PC-9 (cell line): ENCODE data around the gene CHI3L1. TPM values are rescaled to one million over a fixed set of nuclear protein-coding genes. Genes with fewer than 3 reads are reported as not detected.

Experiments
- BruUV-seq: library from RNA; stranded (reverse); fragments of 400-500 nt; replicated peaks from 2 replicates; lab custom pipeline; 2021; lab: Mats Ljungman, UMichigan
- CTCF ChIA-PET: fragments of 300-600 bp; sonication (Branson Sonifier 250); formaldehyde crosslinking; loops from one replicate; lab custom pipeline; 2022; ENCODE audit warnings: antibody characterized with exemption; lab: Charles Lee
- POLR2A ChIA-PET: fragments of 300-600 bp; sonication (Branson Sonifier 250); formaldehyde crosslinking; loops from one replicate; lab custom pipeline; 2022; ENCODE audit warnings: antibody characterized with exemption; ENCODE audit not compliant: unreplicated experiment; lab: Charles Lee
- DNase-seq, 2 experiments: peaks; one replicate each; pipeline versions ENCODE4 v3.0.0 to v3.0.0-alpha.2; 2015 to 2022; ENCODE audit warnings: mixed read lengths in 1 of 2
- H2AFZ ChIP-seq: fragments of 200-600 bp; sonication (generic); 2 replicates; pipeline ENCODE4 v1.8.1; 2017; ENCODE audit warnings: antibody characterized with exemption
- H3F3A ChIP-seq: fragments of 200-600 bp; sonication (generic); 2 replicates; pipeline ENCODE4 v1.8.1; 2017; ENCODE audit warnings: antibody characterized with exemption, mild to moderate bottlenecking, low read depth; ENCODE audit not compliant: insufficient read depth
- H3K27ac ChIP-seq: fragments of 200-600 bp; sonication (generic); 2 replicates; pipeline ENCODE4 v1.6.1; 2016; ENCODE audit warnings: mixed run types
- H3K27me3 ChIP-seq: fragments of 200-600 bp; sonication (generic); 2 replicates; pipeline ENCODE4 v1.6.1; 2016; ENCODE audit warnings: low read depth, mixed run types; ENCODE audit not compliant: insufficient read depth
- H3K36me3 ChIP-seq: fragments of 200-600 bp; sonication (generic); 2 replicates; pipeline ENCODE4 v1.6.1; 2016; ENCODE audit warnings: low read depth, mixed run types
- H3K4me1 ChIP-seq: fragments of 200-600 bp; sonication (generic); replicated peaks from 2 replicates; pipeline ENCODE4 v1.6.1; 2016; ENCODE audit warnings: mixed run types; ENCODE audit not compliant: insufficient read depth
- H3K4me2 ChIP-seq: fragments of 200-600 bp; sonication (generic); 2 replicates; pipeline ENCODE4 v1.6.1; 2017; ENCODE audit warnings: mixed run types
- H3K4me3 ChIP-seq: fragments of 200-600 bp; sonication (generic); 2 replicates; pipeline ENCODE4 v1.6.1; 2016; ENCODE audit warnings: mixed run types
- H3K79me2 ChIP-seq: fragments of 200-600 bp; sonication (generic); 2 replicates; pipeline ENCODE4 v1.6.1; 2017; ENCODE audit warnings: low read depth, mixed run types
- H3K9me2 ChIP-seq: fragments of 200-600 bp; sonication (generic); 2 replicates; pipeline ENCODE4 v1.8.1; 2017; ENCODE audit warnings: mild to moderate bottlenecking; ENCODE audit not compliant: insufficient read depth
- H3K9me3 ChIP-seq: fragments of 200-600 bp; sonication (generic); 2 replicates; pipeline ENCODE4 v1.8.1; 2016; ENCODE audit warnings: low read depth; ENCODE audit not compliant: insufficient read depth
- H4K20me1 ChIP-seq: fragments of 200-600 bp; sonication (generic); 2 replicates; pipeline ENCODE4 v1.8.1; 2017; ENCODE audit not compliant: insufficient read depth
- CTCF ChIP-seq: fragments of 200-600 bp; sonication (generic); conservative IDR thresholded peaks from 2 replicates; pipeline ENCODE4 v1.6.1; 2017; ENCODE audit warnings: mixed run types, antibody characterized with exemption, mild to moderate bottlenecking, moderate library complexity
- EZH2 ChIP-seq: fragments of 200-600 bp; sonication (generic); IDR thresholded peaks from 2 replicates; pipeline ENCODE4 v1.8.0; 2017; ENCODE audit warnings: antibody characterized with exemption, low read depth
- intact Hi-C: fragments of 100-400 bp; cut with micrococcal nuclease; formaldehyde crosslinking; loops from one replicate; pipeline ENCODE4 v1.10.0; 2022; ENCODE audit not compliant: unreplicated experiment
- total RNA-seq: library from RNA; stranded (reverse); gene quantifications from 2 replicates; pipeline ENCODE4 v1.2.3, GENCODE V29; 2021

Gene CHI3L1
- total RNA-seq, 1 experiment from 2014 or later = not detected

- Histone ChIP-seq H3K27me3 (no peaks in the 10 kb centered on the region), H3K4me3 (no peak overlapping the region), H2AFZ (no peak overlapping the region), H3K9me3 (no peaks in the 10 kb centered on the region), H3K4me1 (no peaks in the 10 kb centered on the region), H3K36me3 (no peaks in the 10 kb centered on the region), H3K4me2 (no peak overlapping the region), H3K27ac (no peak overlapping the region), H3K9me2 (no peaks in the 10 kb centered on the region), H3F3A (no peaks in the 10 kb centered on the region), H4K20me1 (no peaks in the 10 kb centered on the region), H3K79me2 (no peaks in the 10 kb centered on the region)
- CTCF ChIA-PET = no interaction called here
- TF ChIP-seq EZH2 = no peak
- TF ChIP-seq CTCF = no peak
- BruUV-seq = no TSS peak
- POLR2A ChIA-PET = no interaction called here
- no peak for DNase-seq
- intact Hi-C loops = no loop called here
These were observed 1.4 kb downstream of the CHI3L1 start for GRCh38 chr1:203185061-203185461.

- H3K4me1 ChIP-seq = no peaks in the 10 kb centered on the region
- CTCF ChIA-PET = no interaction called here
- intact Hi-C loops = no loop called here
- POLR2A ChIA-PET = no interaction called here
- no peaks in the 10 kb centered on the region for H3K36me3 ChIP-seq
- no peaks in the 10 kb centered on the region for H3F3A ChIP-seq
- H3K9me3 ChIP-seq = no peaks in the 10 kb centered on the region
- no peak for DNase-seq
- H3K4me3 ChIP-seq = no peak overlapping the region
- no peaks in the 10 kb centered on the region for H3K27me3 ChIP-seq
- H4K20me1 ChIP-seq = no peaks in the 10 kb centered on the region
- H2AFZ ChIP-seq = no peak overlapping the region
- H3K4me2 ChIP-seq = no peak overlapping the region
- no peak overlapping the region for H3K27ac ChIP-seq
- no TSS peak for BruUV-seq
- no peaks in the 10 kb centered on the region for H3K79me2 ChIP-seq
- TF ChIP-seq CTCF (no peak), EZH2 (no peak)
- H3K9me2 ChIP-seq = no peaks in the 10 kb centered on the region
These were observed 2.0 kb downstream of the CHI3L1 start for GRCh38 chr1:203184467-203184866.

- H3F3A ChIP-seq = no peaks in the 10 kb centered on the region
- no TSS peak for BruUV-seq
- intact Hi-C loops = no loop called here
- no peaks in the 10 kb centered on the region for H3K9me3 ChIP-seq
- no peak for DNase-seq
- H3K27me3 ChIP-seq = no peaks in the 10 kb centered on the region
- H4K20me1 ChIP-seq = no peaks in the 10 kb centered on the region
- no peak overlapping the region for H3K4me3 ChIP-seq
- no peaks in the 10 kb centered on the region for H3K4me1 ChIP-seq
- no peak overlapping the region for H3K27ac ChIP-seq
- no peak overlapping the region for H2AFZ ChIP-seq
- H3K79me2 ChIP-seq = no peaks in the 10 kb centered on the region
- CTCF ChIA-PET = no interaction called here
- no peak overlapping the region for H3K4me2 ChIP-seq
- POLR2A ChIA-PET = no interaction called here
- H3K36me3 ChIP-seq = no peaks in the 10 kb centered on the region
- H3K9me2 ChIP-seq = no peaks in the 10 kb centered on the region
- TF ChIP-seq CTCF (no peak), EZH2 (no peak)
These were observed 2.7 kb downstream of the CHI3L1 start for GRCh38 chr1:203183828-203184227.
